Caki2 (cell line): ENCODE data around the gene USP6NL. TPM values are rescaled to one million over a fixed set of nuclear protein-coding genes. Genes with fewer than 3 reads are reported as not detected.

Experiments
- DNase-seq: peaks from one replicate; pipeline ENCODE4 v3.0.0-alpha.2; 2015; ENCODE audit warnings: low read depth
- in situ Hi-C: cut with HindIII; loops from 2 replicates; pipeline ENCODE4 v1.10.0; 2016; ENCODE audit warnings: low sequenced_read_pairs, low pct_unique_long_range_greater_than_20kb, mixed read lengths
- total RNA-seq: library from RNA; depleted of rRNA; stranded (reverse); fragments of >200 nt; shearing (Covaris generic); gene quantifications from 2 replicates; pipeline ENCODE4 v1.2.3, GENCODE V29; 2014; ENCODE audit warnings: low replicate concordance

Gene USP6NL
- total RNA-seq, 1 experiment from 2014 or later: 8.2 TPM

GRCh38 chr10:11601670-11602069 lies 9.8 kb downstream of the USP6NL start:
- in situ Hi-C loops: no loop called here
- no peak for DNase-seq

- in situ Hi-C loops: no loop called here
- DNase-seq: no peak
These were observed 11.2 kb downstream of the USP6NL start for GRCh38 chr10:11600280-11600679.

GRCh38 chr10:11598712-11599397 lies 12.6 kb downstream of the USP6NL start:
- in situ Hi-C loops: no loop called here
- DNase-seq: no peak

GRCh38 chr10:11597470-11597869 lies 14.0 kb downstream of the USP6NL start:
- no peak for DNase-seq
- in situ Hi-C loops: no loop called here

- DNase-seq: no peak
- in situ Hi-C loops: no loop called here
These were observed 16.1 kb downstream of the USP6NL start for GRCh38 chr10:11595395-11595692.

GRCh38 chr10:11594589-11595394 lies 16.7 kb downstream of the USP6NL start:
- in situ Hi-C loops: no loop called here
- no peak for DNase-seq

GRCh38 chr10:11593612-11594011 lies 17.8 kb downstream of the USP6NL start:
- in situ Hi-C loops: no loop called here
- DNase-seq: no peak

- in situ Hi-C loops: no loop called here
- no peak for DNase-seq
These were observed 21.7 kb downstream of the USP6NL start for GRCh38 chr10:11589738-11590137.

- in situ Hi-C loops: no loop called here
- DNase-seq: no peak
These were observed 22.4 kb downstream of the USP6NL start for GRCh38 chr10:11588873-11589574.

- DNase-seq: no peak
- in situ Hi-C loops: no loop called here
These were observed 23.7 kb downstream of the USP6NL start for GRCh38 chr10:11587722-11588259.

- in situ Hi-C loops: no loop called here
- DNase-seq: no peak
These were observed 25.3 kb downstream of the USP6NL start for GRCh38 chr10:11586170-11586569.

GRCh38 chr10:11581213-11581612 lies 30.2 kb downstream of the USP6NL start:
- in situ Hi-C loops: no loop called here
- no peak for DNase-seq

GRCh38 chr10:11579885-11580284 lies 31.6 kb downstream of the USP6NL start:
- DNase-seq: no peak
- in situ Hi-C loops: no loop called here

- DNase-seq: no peak
- in situ Hi-C loops: no loop called here
These were observed 32.6 kb downstream of the USP6NL start for GRCh38 chr10:11578802-11579255.

GRCh38 chr10:11576092-11576809 lies 35.2 kb downstream of the USP6NL start:
- no peak for DNase-seq

GRCh38 chr10:11573497-11573896 lies 38.0 kb downstream of the USP6NL start:
- DNase-seq: no peak
- in situ Hi-C loops: no loop called here

More at GRCh38 chr10:11576092-11576809, 35.2 kb downstream of the USP6NL start:
- in situ Hi-C loops: no loop called here

GRCh38 chr10:11570751-11571150 lies 40.7 kb downstream of the USP6NL start:
- in situ Hi-C loops: no loop called here
- no peak for DNase-seq

- in situ Hi-C loops: no loop called here
- no peak for DNase-seq
These were observed 42.0 kb downstream of the USP6NL start for GRCh38 chr10:11569471-11569870.
